ENCODE data around the gene DUSP22.

DNA sequence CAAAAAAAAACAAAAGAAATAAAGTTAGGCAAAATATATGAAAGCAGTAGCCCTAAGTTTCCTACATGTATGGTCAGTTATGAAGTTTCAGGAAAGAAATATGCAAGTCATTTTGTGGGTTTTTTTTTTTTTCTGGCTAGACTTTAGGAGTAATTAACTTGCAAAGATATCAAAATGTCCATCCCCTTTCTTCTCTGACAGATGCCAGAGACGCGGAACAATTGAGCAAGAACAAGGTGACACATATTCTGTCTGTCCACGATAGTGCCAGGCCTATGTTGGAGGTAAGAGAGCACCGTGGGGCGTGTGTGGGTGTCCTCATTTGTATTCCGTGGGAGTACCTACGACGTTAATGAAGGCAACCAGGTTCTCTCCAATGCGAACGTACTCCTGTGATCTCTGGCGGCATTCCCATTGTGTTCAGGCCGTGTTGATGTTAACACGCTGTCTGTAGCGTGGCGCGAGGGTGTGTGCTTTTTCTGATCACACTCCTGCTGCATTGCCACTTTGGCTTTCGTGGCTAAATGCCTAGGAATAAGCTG, 19.5 kb downstream of the DUSP22 start:
- TF ChIP-seq, protein P1, sequence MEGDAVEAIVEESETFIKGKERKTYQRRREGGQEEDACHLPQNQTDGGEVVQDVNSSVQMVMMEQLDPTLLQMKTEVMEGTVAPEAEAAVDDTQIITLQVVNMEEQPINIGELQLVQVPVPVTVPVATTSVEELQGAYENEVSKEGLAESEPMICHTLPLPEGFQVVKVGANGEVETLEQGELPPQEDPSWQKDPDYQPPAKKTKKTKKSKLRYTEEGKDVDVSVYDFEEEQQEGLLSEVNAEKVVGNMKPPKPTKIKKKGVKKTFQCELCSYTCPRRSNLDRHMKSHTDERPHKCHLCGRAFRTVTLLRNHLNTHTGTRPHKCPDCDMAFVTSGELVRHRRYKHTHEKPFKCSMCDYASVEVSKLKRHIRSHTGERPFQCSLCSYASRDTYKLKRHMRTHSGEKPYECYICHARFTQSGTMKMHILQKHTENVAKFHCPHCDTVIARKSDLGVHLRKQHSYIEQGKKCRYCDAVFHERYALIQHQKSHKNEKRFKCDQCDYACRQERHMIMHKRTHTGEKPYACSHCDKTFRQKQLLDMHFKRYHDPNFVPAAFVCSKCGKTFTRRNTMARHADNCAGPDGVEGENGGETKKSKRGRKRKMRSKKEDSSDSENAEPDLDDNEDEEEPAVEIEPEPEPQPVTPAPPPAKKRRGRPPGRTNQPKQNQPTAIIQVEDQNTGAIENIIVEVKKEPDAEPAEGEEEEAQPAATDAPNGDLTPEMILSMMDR (conservative IDR thresholded peaks at IDR 0.05), result no peak
- no peak for TF ChIP-seq ZFX (IDR thresholded peaks at IDR 0.05)
